Measurements from ENCODE around the gene BACE1.
A peak's percentile ranks its signal among the peaks of the same experiment; 100 is the strongest.
"Not testable (repeated sequence)": the region's sequence is repeated elsewhere in the genome, so short reads cannot be mapped to it uniquely, and the experiment has no call there.

The BACE1 gene

DNA sequence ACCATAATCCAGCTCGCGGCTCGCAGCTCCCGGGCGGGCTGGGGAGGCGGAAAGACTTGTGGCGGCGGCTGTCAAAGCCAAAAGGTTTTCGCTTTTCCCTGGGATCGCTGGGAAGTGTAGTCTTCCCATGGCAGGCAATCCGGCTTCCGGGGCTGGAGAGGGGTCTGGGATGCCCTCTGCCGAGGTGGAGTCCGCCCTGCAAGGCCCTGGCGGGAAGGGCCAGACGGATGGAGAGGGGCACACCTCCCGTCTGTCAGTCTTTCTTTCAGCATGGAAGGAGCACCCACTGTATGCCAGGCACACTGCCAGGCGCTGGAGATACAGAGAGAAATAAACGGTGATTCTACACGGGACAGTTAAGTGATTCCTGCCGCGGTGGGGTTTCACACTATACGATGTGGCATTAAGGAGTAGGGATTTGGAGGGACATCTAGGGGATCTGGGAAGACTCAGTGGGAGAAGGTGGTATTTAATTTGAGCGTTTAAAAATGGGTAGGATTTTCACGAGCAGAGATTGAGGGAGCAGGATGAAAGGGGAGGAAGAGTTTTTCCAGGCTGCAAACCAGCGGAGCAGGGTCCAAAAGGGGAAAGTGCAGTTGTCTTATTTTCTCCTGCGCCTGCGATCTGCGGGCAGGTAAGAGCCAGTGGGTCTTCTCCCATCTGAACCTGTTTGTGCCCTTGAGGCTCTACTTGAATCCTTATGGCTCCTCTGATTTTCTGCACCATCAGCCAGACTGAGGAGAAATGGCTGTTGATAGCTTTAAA lies at the start of gene BACE1:
TSS of gene BACE1 (minus strand) at position 60 of the 765 bp plus-strand sequence. CDS start 461 bp downstream, outside the sequence.
- peak; percentile 66 for DNase-seq (ENCODE audit: low spot score)

DNA sequence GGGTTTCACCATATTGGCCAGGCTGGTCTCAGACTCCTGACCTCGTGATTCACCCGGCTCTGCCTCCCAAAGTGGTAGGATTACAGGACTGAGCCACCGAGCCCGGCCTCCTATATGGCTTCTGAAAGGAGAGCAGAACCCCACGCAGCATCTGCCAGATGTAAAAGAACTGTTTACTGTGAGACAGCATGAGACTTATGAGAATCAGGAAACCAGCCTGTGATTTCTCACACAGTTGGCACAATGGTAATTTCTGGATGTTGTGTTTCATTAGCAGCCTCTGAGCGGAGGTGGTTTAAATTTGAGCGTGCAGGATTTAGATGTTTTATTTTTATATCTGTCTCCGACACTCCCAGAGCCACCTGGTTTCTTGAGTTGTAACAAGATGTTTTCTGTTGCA lies 45.4 kb upstream of the BACE1 start:
- no peak for DNase-seq (ENCODE audit: low spot score)

GRCh38 chr11:117356126-117356890 lies 40.3 kb upstream of the BACE1 start:
- no peak for DNase-seq (ENCODE audit: low spot score)

- DNase-seq (ENCODE audit: low spot score), result no peak
These were observed 38.5 kb upstream of the BACE1 start for GRCh38 chr11:117354550-117354949.

DNA sequence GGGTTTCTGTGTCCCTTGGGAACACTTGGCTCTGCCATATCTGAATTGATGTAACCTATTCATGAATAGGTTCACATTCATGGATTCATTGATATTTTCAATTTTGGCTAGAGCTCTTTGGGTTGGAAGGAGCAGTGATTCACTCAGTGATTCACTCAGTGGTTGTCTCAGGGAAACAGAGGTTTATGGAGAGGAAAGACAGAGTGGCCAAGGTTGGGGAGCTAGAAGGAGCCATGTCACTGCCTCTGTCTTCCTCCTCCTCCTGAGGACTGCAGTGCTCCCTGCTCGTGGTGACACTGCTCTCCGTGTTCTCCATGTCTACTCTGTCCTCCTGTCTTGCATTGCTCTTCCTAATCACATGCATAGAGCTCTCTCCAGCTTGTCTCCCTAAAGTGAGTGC lies 29.0 kb upstream of the BACE1 start:
- no peak for DNase-seq (ENCODE audit: low spot score)

- no peak for DNase-seq (ENCODE audit: low spot score)
These were observed 21.0 kb upstream of the BACE1 start for GRCh38 chr11:117337076-117337475.

DNA sequence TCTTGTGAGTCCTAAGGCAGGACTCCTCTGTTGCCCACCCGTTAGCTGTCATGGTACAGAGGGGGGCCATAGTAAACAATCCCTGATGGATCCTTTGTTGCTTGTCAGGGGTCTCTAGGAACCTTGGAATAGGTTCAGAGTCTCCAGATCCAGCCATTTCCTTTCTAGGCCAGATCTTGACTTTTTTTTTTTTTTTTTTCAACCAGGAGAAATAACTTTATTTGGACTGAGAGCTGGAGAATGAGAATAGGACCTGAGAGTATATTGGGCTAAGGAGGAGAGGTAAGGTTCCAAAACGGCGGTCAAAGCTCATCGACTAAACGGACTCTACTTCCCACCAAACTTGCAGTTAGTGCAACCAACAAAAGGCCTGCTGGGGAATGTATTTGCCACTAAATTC lies 19.3 kb upstream of the BACE1 start:
- no peak for DNase-seq (ENCODE audit: low spot score)

GRCh38 chr11:117334896-117335295 lies 18.8 kb upstream of the BACE1 start:
- no peak for DNase-seq (ENCODE audit: low spot score)

GRCh38 chr11:117333917-117334316 lies 17.9 kb upstream of the BACE1 start:
- no peak for DNase-seq (ENCODE audit: low spot score)

DNA sequence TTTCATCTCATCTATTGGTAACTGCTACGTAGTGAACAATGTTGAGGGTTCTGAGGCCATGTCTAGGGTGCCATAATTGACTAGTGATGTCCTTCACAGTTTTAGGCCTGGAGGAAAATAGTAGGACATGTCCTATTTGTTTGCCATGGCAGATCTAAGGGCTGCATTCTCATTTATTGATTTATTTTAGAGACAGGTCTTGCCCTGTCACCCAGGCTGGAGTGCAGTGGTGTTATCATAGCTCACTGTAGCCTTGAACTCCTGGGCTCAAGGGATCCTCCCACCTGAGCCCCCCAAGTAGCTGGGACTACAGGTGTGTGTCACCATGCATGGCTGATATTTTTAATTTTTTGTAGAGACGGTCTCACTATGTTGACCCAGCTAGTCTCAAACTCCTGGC lies 16.8 kb upstream of the BACE1 start:
- no peak for DNase-seq (ENCODE audit: low spot score)

GRCh38 chr11:117328375-117329010 lies 12.4 kb upstream of the BACE1 start:
- peak; percentile 13 for DNase-seq (ENCODE audit: low spot score)

DNA sequence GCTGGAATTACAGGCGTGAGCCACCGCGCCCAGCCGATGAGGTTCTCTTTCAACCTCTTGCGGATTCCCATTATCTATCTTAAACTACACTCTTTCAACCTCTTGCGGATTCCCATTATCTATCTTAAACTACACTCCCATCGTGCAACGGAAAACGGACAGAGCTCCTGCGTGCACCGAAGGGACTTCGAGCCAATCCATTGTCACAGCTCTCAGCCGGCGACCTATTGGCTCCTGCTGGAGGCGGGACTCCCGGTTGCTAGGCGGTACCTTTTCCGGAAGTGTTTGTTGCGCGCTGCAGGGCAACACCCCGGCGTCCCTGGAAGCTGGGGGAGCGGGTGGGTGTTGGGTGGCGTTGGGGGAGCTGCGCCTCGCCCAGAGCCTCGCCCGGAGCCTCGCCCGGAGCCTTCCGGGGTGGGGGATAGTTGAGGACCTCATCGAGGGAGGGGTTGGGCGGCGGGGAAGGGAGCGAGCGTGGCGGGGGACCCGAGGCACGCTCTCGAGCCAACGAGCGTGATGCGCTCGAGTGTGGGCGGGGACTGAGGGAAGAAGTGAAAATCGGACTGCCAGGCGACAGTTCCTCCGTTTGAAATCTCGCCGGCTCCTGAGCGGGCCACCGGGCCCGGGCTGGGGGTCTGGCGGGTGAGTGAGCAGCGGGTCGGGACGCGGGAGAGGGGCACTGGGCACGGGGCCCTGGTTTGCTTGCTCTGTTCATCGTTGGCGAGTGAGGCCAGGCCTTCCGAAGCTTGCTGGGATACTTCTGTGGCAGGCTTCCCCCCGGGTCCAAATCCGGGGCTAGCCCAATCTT lies 11.7 kb upstream of the BACE1 start, which contains the start of gene CEP164:
TSS of gene CEP164 (plus strand) at position 288 of the 808 bp plus-strand sequence. CDS start 10,733 bp downstream, outside the sequence.
- DNase-seq (ENCODE audit: low spot score), result peak; percentile 97

DNA sequence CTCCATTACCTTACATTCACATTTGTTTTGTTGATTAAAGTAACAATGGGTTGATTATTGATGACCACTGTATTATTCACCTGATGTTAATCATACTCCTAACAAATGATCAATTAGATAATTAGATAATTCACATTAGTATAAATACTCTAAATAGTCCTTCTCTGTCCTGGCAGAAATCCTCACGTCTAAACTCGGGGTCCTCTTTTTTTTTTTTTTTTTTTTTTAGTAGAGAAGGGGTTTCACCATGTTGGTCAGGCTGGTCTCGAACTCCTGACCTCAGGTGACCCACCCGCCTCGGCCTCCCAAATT lies 11.2 kb upstream of the BACE1 start:
- DNase-seq (ENCODE audit: low spot score), result not testable (repeated sequence)

DNA sequence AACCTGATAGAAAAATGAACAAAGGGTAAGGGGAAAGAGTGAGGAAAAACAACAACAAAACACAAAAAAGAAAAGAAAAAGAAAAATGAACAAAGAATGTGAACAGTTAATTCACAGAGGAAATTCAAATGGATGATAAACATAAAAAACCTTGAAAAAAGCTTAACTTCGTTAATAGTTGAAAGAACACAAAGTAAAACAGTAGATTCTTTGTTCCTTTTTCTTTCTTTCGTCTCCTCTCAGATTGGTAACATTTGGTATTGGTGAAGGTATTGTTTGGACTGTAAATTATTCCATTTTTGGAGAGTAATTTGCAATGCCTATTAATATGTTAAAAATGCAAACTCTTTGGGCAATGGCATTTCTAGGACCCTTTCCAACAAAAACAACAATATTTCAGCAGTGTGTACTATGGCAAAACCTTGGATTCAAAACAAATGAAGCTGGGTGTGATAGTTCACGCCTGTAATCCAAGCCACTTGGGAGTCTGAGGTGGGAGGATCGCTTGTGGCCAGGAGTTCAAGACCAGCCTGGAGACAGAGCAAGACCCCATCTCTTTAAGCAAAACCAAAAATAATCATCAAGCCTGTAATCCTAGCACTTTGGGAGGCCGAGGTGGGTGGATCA lies 3.3 kb upstream of the BACE1 start:
- DNase-seq (ENCODE audit: low spot score), result peak; percentile 19

- DNase-seq (ENCODE audit: low spot score), result no peak
These were observed 2.7 kb upstream of the BACE1 start for GRCh38 chr11:117318738-117319137.

DNA sequence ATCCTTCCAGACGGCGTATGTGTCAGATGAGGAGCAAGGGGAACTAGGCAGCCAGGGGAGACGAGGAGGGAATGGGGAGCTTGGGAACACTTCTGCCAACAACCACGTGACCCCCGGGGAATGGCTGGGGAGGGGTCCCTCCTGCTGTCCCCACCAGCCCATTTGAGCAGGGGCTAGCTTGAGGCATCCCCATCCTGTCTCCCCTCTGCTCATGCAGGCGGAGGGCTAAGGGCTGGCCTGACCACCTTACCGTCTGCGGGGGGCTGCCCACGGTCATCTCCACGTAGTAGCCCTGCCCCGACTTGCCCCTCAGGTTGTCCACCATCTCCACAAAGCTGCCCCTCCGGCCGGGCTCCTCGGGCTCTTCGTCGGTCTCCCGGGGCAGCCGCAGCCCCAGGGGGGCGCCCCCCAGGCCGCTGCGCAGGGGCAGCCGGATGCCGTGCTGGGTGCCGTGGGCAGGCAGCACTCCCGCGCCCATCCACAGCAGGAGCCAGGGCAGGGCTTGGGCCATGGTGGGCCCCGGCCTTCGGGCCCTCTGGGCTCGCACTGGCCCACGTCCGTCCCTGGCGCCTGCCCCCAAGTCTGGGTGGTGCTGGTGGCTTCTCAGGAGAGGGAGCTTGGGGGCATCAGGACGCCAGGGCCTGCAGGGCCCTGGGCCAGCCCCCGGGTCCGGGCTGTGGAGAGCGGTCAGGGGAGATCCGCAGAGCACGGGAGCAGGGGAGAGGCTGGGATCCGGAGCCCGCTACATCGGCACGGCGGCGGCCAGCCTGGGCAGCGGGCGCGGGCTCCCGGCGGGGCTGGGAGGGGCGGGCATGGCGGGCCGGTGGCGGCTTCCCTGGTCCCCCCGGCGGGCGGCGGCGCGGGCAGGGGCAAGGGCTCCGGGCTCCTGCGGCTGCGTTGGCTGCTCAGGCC lies 515 bp downstream of the BACE1 start:
- DNase-seq (ENCODE audit: low spot score), result no peak

- DNase-seq (ENCODE audit: low spot score), result no peak
These were observed 1.2 kb downstream of the BACE1 start for GRCh38 chr11:117314840-117315239.

DNA sequence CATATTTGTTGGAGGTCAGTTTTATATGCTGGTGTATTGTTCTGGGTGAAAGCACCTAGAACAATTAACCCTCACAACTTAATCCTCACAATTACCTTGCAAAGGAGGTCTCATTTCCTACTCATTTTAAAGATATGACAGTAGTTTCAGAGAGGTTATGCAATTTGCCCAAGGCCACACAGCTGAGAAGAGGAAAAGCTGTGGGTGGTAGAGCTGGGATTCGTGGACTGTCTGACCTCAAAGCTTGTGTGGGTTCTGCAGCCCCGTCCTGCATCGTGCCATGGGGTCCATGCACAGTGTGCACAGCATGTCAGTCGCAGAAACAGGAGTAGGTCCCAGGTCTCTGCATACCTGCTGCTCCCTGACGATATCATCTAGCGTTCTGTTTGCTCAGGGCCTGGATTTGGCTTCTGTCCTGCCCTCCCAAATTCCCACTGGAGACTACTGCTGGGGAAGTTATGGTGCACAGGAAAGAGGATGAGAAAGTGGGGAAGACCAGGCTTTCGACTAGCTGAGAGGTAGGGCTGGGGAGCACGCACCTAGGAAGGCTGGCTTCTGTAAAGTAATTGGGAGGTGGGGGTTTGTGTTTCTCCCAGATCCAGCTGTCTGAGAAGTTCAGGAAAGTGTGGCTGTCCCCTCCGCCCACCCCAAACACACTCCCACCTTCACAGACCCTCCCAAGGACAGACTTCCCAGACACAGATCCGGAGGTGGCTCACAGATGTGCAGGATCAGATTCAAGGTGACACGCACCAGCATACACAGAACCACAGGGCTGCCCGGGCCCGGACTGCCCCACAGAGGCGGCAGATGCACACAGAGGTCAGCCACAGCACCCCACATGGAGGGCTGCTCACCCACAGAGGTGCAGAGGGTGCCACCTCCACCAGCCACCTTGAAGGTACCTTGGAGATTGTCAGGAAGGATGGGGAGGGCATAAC lies 2.0 kb downstream of the BACE1 start:
- DNase-seq (ENCODE audit: low spot score), result no peak

DNA sequence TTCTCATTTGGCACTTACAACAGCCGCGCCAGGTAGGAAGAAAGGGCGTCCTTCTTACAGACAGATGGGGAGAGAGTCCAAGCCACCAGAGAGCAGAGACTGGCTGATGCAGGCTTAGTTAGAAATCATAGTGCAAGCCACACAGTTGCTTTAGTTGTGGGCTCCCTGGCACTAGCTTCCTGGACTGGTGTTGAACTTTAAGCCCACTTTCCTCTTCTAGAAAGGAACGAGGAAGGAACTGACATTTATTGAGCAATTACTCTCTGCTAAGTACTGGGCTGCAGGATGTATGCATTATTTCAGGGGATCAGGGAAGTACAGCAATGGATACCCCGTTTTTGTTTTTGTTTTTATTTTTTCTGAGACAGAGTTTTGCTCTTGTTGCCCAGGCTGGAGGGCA lies 3.0 kb downstream of the BACE1 start:
- no peak for DNase-seq (ENCODE audit: low spot score)

Measured in COLO829 (cell line).